Glutamatergic neuron (in vitro differentiated cells): ENCODE measurements around the gene PRR7. TPM values are rescaled to one million over a fixed set of nuclear protein-coding genes. Genes with fewer than 3 reads are reported as not detected.

Experiments
- DNase-seq: peaks from one replicate; pipeline ENCODE4 v3.0.0; 2022
- H3K27ac Mint-ChIP-seq: one replicate; pipeline ENCODE4 v1.8.0; 2020; ENCODE audit warnings: mild to moderate bottlenecking, mixed read lengths, inconsistent platforms; ENCODE audit not compliant: unreplicated experiment
- H3K27me3 Mint-ChIP-seq: one replicate; pipeline ENCODE4 v1.8.0; 2020; ENCODE audit warnings: mild to moderate bottlenecking, moderate library complexity, mixed read lengths, inconsistent platforms; ENCODE audit not compliant: unreplicated experiment
- H3K36me3 Mint-ChIP-seq: one replicate; pipeline ENCODE4 v1.8.0; 2020; ENCODE audit warnings: mild to moderate bottlenecking, mixed read lengths, inconsistent platforms; ENCODE audit not compliant: unreplicated experiment
- H3K4me1 Mint-ChIP-seq: one replicate; pipeline ENCODE4 v1.8.0; 2020; ENCODE audit warnings: mild to moderate bottlenecking, low read depth, mixed read lengths, inconsistent platforms; ENCODE audit not compliant: unreplicated experiment
- H3K4me3 Mint-ChIP-seq: one replicate; pipeline ENCODE4 v1.8.0; 2020; ENCODE audit warnings: mild to moderate bottlenecking, mixed read lengths, inconsistent platforms; ENCODE audit not compliant: unreplicated experiment
- H3K9me3 Mint-ChIP-seq: one replicate; pipeline ENCODE4 v1.8.0; 2020; ENCODE audit warnings: mild to moderate bottlenecking, moderate library complexity, mixed read lengths, inconsistent platforms; ENCODE audit not compliant: unreplicated experiment
- CTCF ChIP-seq: fragments of 200-600 bp; sonication (generic); IDR thresholded peaks from one replicate; pipeline ENCODE4 v1.5.0; 2021; ENCODE audit not compliant: partially characterized antibody, unreplicated experiment
- total RNA-seq: library from RNA; stranded (reverse); fragmentation: NEBNext Ultra II Directional; extraction: Animal tissue kit (Norgen Biotek cat#: 25700); gene quantifications from one replicate; pipeline ENCODE4 v1.2.1, GENCODE V29; 2021; ENCODE audit not compliant: unreplicated experiment

The PRR7 gene
- total RNA-seq, 1 donor from 2014 or later = 4.1 TPM

- peaks cover 45% of the 10 kb centered on the region for H3K4me1 Mint-ChIP-seq
- H3K27me3 Mint-ChIP-seq = peaks cover 29% of the 10 kb centered on the region
- H3K4me3 Mint-ChIP-seq = no peak overlapping the region
- H3K27ac Mint-ChIP-seq = peak overlapping the region; percentile 67
- H3K36me3 Mint-ChIP-seq = no peaks in the 10 kb centered on the region
- DNase-seq = no peak
- no peak for TF ChIP-seq CTCF
- peaks cover 27% of the 10 kb centered on the region for H3K9me3 Mint-ChIP-seq
Observed at GRCh38 chr5:177479774-177480173, 33.2 kb downstream of the PRR7 start.

- peaks cover 21% of the 10 kb centered on the region for H3K9me3 Mint-ChIP-seq
Observed at GRCh38 chr5:177482359-177482795, 35.8 kb downstream of the PRR7 start.

GRCh38 chr5:177483042-177483441 lies 36.4 kb downstream of the PRR7 start:
- Mint-ChIP-seq H3K36me3 (no peaks in the 10 kb centered on the region), H3K4me1 (peaks cover 38% of the 10 kb centered on the region), H3K4me3 (peak overlapping the region; percentile 12), H3K27ac (peak overlapping the region; percentile 78), H3K27me3 (peaks cover 20% of the 10 kb centered on the region), H3K9me3 (peaks cover 21% of the 10 kb centered on the region)
- DNase-seq = no peak
- no peak for TF ChIP-seq CTCF

More at GRCh38 chr5:177482359-177482795, 35.8 kb downstream of the PRR7 start:
- Mint-ChIP-seq H3K4me1 (peaks cover 40% of the 10 kb centered on the region), H3K4me3 (peak overlapping the region; percentile 28), H3K27me3 (peaks cover 22% of the 10 kb centered on the region), H3K36me3 (no peaks in the 10 kb centered on the region), H3K27ac (peak overlapping the region; percentile 80)
- no peak for DNase-seq
- no peak for TF ChIP-seq CTCF

GRCh38 chr5:177483994-177484901 lies 37.6 kb downstream of the PRR7 start:
- peaks cover 37% of the 10 kb centered on the region for H3K4me1 Mint-ChIP-seq
- peaks cover 21% of the 10 kb centered on the region for H3K9me3 Mint-ChIP-seq
- peak overlapping the region; percentile 59 for H3K4me3 Mint-ChIP-seq
- peaks cover 20% of the 10 kb centered on the region for H3K27me3 Mint-ChIP-seq
- H3K27ac Mint-ChIP-seq = peak overlapping the region; percentile 91
- peak; percentile 73 for DNase-seq
- TF ChIP-seq CTCF = no peak
- H3K36me3 Mint-ChIP-seq = no peaks in the 10 kb centered on the region
